H9 (cell line): ENCODE results near the gene THEM5. TPM values are rescaled to one million over a fixed set of nuclear protein-coding genes. Genes with fewer than 3 reads are reported as not detected.

Source experiments
- DNase-seq: peaks from one replicate; pipeline ENCODE4 v3.0.0-alpha.2; 2017
- H2AFZ ChIP-seq: one replicate; pipeline ENCODE4 v1.6.1; 2013; ENCODE audit warnings: mild to moderate bottlenecking, low read length, control low read depth, moderate library complexity
- H2AK5ac ChIP-seq: 2 replicates; pipeline ENCODE4 v1.6.1; 2013; ENCODE audit warnings: low read length, control low read depth, mixed read lengths; ENCODE audit not compliant: insufficient read length
- H2BK120ac ChIP-seq: one replicate; pipeline ENCODE4 v1.6.1; 2013; ENCODE audit warnings: low read depth, mild to moderate bottlenecking, low read length, control low read depth, inconsistent platforms; ENCODE audit not compliant: poor library complexity, severe bottlenecking
- H2BK12ac ChIP-seq: 2 replicates; pipeline ENCODE4 v1.6.1; 2013; ENCODE audit warnings: low read length, control low read depth, mixed read lengths, low read depth; ENCODE audit not compliant: insufficient read length
- H2BK15ac ChIP-seq: 2 replicates; pipeline ENCODE4 v1.6.1; 2013; ENCODE audit warnings: low read depth, low read length, control low read depth
- H2BK20ac ChIP-seq: one replicate; pipeline ENCODE4 v1.6.1; 2013; ENCODE audit warnings: low read depth, mild to moderate bottlenecking, low read length, control low read depth, inconsistent platforms; ENCODE audit not compliant: poor library complexity, severe bottlenecking
- H2BK5ac ChIP-seq: 2 replicates; pipeline ENCODE4 v1.6.1; 2013; ENCODE audit warnings: low read length, control low read depth, mixed read lengths; ENCODE audit not compliant: insufficient read length
- H3K14ac ChIP-seq: 2 replicates; pipeline ENCODE4 v1.6.1; 2013; ENCODE audit warnings: low read length, control low read depth; ENCODE audit not compliant: insufficient read depth
- H3K18ac ChIP-seq: 2 replicates; pipeline ENCODE4 v1.6.1; 2013; ENCODE audit warnings: low read depth, mild to moderate bottlenecking, mixed read lengths, low read length, control low read depth; ENCODE audit not compliant: insufficient read length
- H3K23ac ChIP-seq: 2 replicates; pipeline ENCODE4 v1.6.1; 2013; ENCODE audit warnings: low read length, control low read depth, mixed read lengths, low read depth; ENCODE audit not compliant: insufficient read length
- H3K23me2 ChIP-seq: 2 replicates; pipeline ENCODE4 v1.6.1; 2013; ENCODE audit warnings: low read depth, mild to moderate bottlenecking, mixed read lengths, low read length, control low read depth; ENCODE audit not compliant: insufficient read length, poor library complexity, severe bottlenecking
- H3K27ac ChIP-seq: 2 replicates; pipeline ENCODE4 v1.5.1; 2013; ENCODE audit warnings: low read length, control low read depth, mixed read lengths, low read depth; ENCODE audit not compliant: insufficient read length
- H3K27me3 ChIP-seq: 2 replicates; pipeline ENCODE4 v1.6.1; 2013; ENCODE audit warnings: low read length, control low read depth, inconsistent platforms; ENCODE audit not compliant: insufficient read depth
- H3K4ac ChIP-seq: 2 replicates; pipeline ENCODE4 v1.6.1; 2013; ENCODE audit warnings: low read depth, mild to moderate bottlenecking, control low read depth, inconsistent platforms, low read length, moderate library complexity
- H3K4me1 ChIP-seq: 2 replicates; pipeline ENCODE4 v1.6.1; 2013; ENCODE audit warnings: low read length, control low read depth, inconsistent platforms; ENCODE audit not compliant: insufficient read depth
- H3K4me2 ChIP-seq: 2 replicates; pipeline ENCODE4 v1.6.1; 2013; ENCODE audit warnings: low read length, control low read depth, mixed read lengths; ENCODE audit not compliant: insufficient read length, insufficient read depth
- H3K56ac ChIP-seq: 2 replicates; pipeline ENCODE4 v1.6.1; 2013; ENCODE audit warnings: low read depth, mild to moderate bottlenecking, mixed read lengths, low read length, control low read depth; ENCODE audit not compliant: insufficient read length
- H3K79me1 ChIP-seq: 2 replicates; pipeline ENCODE4 v1.6.1; 2013; ENCODE audit warnings: low read depth, mild to moderate bottlenecking, moderate library complexity, low read length, control low read depth, inconsistent platforms; ENCODE audit not compliant: insufficient read depth, poor library complexity, severe bottlenecking
- H3K79me2 ChIP-seq: 2 replicates; pipeline ENCODE4 v1.6.1; 2013; ENCODE audit warnings: low read length, control low read depth, inconsistent platforms; ENCODE audit not compliant: insufficient read depth
- H3K9ac ChIP-seq: 2 replicates; pipeline ENCODE4 v1.6.1; 2013; ENCODE audit warnings: low read length, control low read depth, mixed read lengths; ENCODE audit not compliant: insufficient read length; ENCODE audit errors: extremely low read depth
- H3K9me3 ChIP-seq: one replicate; pipeline ENCODE4 v1.6.1; 2013; ENCODE audit warnings: low read depth, low read length, inconsistent platforms; ENCODE audit not compliant: control insufficient read depth
- H3T11ph ChIP-seq: one replicate; pipeline ENCODE4 v1.6.1; 2013; ENCODE audit warnings: mild to moderate bottlenecking, low read length, control low read depth, inconsistent platforms
- H4K20me1 ChIP-seq: one replicate; pipeline ENCODE4 v1.6.1; 2013; ENCODE audit not compliant: control insufficient read depth, insufficient read length, insufficient read depth
- H4K5ac ChIP-seq: 2 replicates; pipeline ENCODE4 v1.6.1; 2013; ENCODE audit warnings: low read depth, mild to moderate bottlenecking, mixed read lengths, low read length, control low read depth; ENCODE audit not compliant: insufficient read length
- H4K8ac ChIP-seq: replicated peaks from 2 replicates; pipeline ENCODE4 v1.6.1; 2013; ENCODE audit warnings: low read length, control low read depth, mixed read lengths, low read depth; ENCODE audit not compliant: insufficient read length
- H4K91ac ChIP-seq: 2 replicates; pipeline ENCODE4 v1.6.1; 2013; ENCODE audit warnings: low read depth, mild to moderate bottlenecking, moderate library complexity, mixed read lengths, low read length, control low read depth; ENCODE audit not compliant: insufficient read length
- H3K27ac Mint-ChIP-seq, 3 experiments: 2 replicates in 2 of 3; 3 replicates in 1 of 3; pipeline ENCODE4 v1.8.0; 2020 to 2021; ENCODE audit warnings: mixed read lengths in 3 of 3, mild to moderate bottlenecking in 1 of 3, moderate library complexity in 1 of 3
- H3K27me3 Mint-ChIP-seq: 2 replicates; pipeline ENCODE4 v1.8.0; 2021; ENCODE audit warnings: low read depth, mild to moderate bottlenecking, moderate library complexity, mixed read lengths
- H3K36me3 Mint-ChIP-seq, 3 experiments: 2 replicates in 2 of 3; 3 replicates in 1 of 3; pipeline ENCODE4 v1.8.0; 2020 to 2021; ENCODE audit warnings: low read depth in 3 of 3, mixed read lengths in 3 of 3; ENCODE audit not compliant: insufficient read depth in 1 of 3
- H3K4me1 Mint-ChIP-seq, 2 experiments: 2 replicates each; pipeline ENCODE4 v1.8.0; 2020; ENCODE audit warnings: mixed read lengths in 2 of 2
- H3K4me3 Mint-ChIP-seq, 2 experiments: 2 replicates in 1 of 2; 3 replicates in 1 of 2; pipeline ENCODE4 v1.8.0; 2020 to 2021; ENCODE audit warnings: mild to moderate bottlenecking in 2 of 2, mixed read lengths in 2 of 2, moderate library complexity in 1 of 2
- H3K9me3 Mint-ChIP-seq, 2 experiments: 2 replicates in 1 of 2; 3 replicates in 1 of 2; pipeline ENCODE4 v1.8.0; 2020; ENCODE audit warnings: mild to moderate bottlenecking in 2 of 2, mixed read lengths in 2 of 2, moderate library complexity in 1 of 2
- WGBS: extraction: QIAGEN DNeasy Blood & Tissue Kit; methylation state at CpG from one replicate; pipeline ENCODE4 v1.1.7; 2013; ENCODE audit warnings: missing lambda C conversion rate, low lambda C conversion rate, mixed read lengths; ENCODE audit not compliant: insufficient read length; ENCODE audit errors: extremely low coverage; 5-methylcytosine and 5-hydroxymethylcytosine counted together
- total RNA-seq: library from RNA; stranded (reverse); gene quantifications from 2 replicates; pipeline ENCODE4 v1.2.1, GENCODE V29; 2021
- TF ChIP-seq, protein P1 (sequence below): fragments of 200-600 bp; sonication (generic); conservative IDR thresholded peaks from 3 replicates; pipeline ENCODE4 v1.8.0; 2021; ENCODE audit warnings: antibody characterized with exemption, mild to moderate bottlenecking

The THEM5 gene
- total RNA-seq, 1 experiment from 2014 or later: not detected

GRCh38 chr1:151816548-151817352, 36.8 kb downstream of the THEM5 start:
- H2BK20ac ChIP-seq: no peak overlapping the region
- WGBS: no CpG with 5 or more reads among the region's 26 CpGs
- H3K9me3 Mint-ChIP-seq: no peaks in the 10 kb centered on the region

More at GRCh38 chr1:151816548-151817352, 36.8 kb downstream of the THEM5 start:
- Histone ChIP-seq H3K23ac (no peak overlapping the region), H3K79me1 (no peaks in the 10 kb centered on the region), H2AFZ (no peak overlapping the region), H3K9ac (no peak overlapping the region), H2AK5ac (no peak overlapping the region), H3K23me2 (no peaks in the 10 kb centered on the region), H4K20me1 (no peaks in the 10 kb centered on the region), H3K14ac (no peak overlapping the region), H3K27me3 (no peaks in the 10 kb centered on the region), H4K8ac (no peak overlapping the region), H3K4me2 (no peak overlapping the region), H3K56ac (no peak overlapping the region), H3K79me2 (no peaks in the 10 kb centered on the region), H2BK5ac (no peak overlapping the region), H3K4ac (no peak overlapping the region), H4K5ac (no peak overlapping the region), H3K4me1 (no peaks in the 10 kb centered on the region), H3K18ac (no peak overlapping the region), H4K91ac (no peak overlapping the region), H3K9me3 (no peaks in the 10 kb centered on the region), H2BK12ac (no peak overlapping the region), H2BK120ac (no peak overlapping the region), H3K27ac (no peak overlapping the region), H2BK15ac (no peak overlapping the region), H3T11ph (no peak overlapping the region)
- Mint-ChIP-seq H3K27ac (no peak overlapping the region; a peak in 2 of 7 replicates), H3K27me3 (peaks cover 5% of the 10 kb centered on the region; the same call in 1 of the 2 replicates), H3K36me3 (no peaks in the 10 kb centered on the region), H3K4me1 (peaks cover 3 to 14% of the 10 kb centered on the region in 2 experiments; a peak in 3 of 4 replicates), H3K4me3 (no peak overlapping the region)
- DNase-seq: no peak
- TF ChIP-seq, protein P1, sequence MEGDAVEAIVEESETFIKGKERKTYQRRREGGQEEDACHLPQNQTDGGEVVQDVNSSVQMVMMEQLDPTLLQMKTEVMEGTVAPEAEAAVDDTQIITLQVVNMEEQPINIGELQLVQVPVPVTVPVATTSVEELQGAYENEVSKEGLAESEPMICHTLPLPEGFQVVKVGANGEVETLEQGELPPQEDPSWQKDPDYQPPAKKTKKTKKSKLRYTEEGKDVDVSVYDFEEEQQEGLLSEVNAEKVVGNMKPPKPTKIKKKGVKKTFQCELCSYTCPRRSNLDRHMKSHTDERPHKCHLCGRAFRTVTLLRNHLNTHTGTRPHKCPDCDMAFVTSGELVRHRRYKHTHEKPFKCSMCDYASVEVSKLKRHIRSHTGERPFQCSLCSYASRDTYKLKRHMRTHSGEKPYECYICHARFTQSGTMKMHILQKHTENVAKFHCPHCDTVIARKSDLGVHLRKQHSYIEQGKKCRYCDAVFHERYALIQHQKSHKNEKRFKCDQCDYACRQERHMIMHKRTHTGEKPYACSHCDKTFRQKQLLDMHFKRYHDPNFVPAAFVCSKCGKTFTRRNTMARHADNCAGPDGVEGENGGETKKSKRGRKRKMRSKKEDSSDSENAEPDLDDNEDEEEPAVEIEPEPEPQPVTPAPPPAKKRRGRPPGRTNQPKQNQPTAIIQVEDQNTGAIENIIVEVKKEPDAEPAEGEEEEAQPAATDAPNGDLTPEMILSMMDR: no peak
